Measurements from ENCODE around the gene PITPNM3. TPM values are rescaled to one million over a fixed set of nuclear protein-coding genes. Genes with fewer than 3 reads are reported as not detected.
A peak's percentile ranks its signal among the peaks of the same experiment; 100 is the strongest.

PITPNM3 gene
- total RNA-seq, 4 donors from 2014 or later, result 2.1 to 5.4 (median 4.0) TPM

GRCh38 chr17:6458460-6458950, 97.8 kb downstream of the PITPNM3 start:
- Histone ChIP-seq H3K27me3 (no peaks in the 10 kb centered on the region), H3K27ac (no peak overlapping the region)
- peak in 1 of 3 donors; percentile 25 for DNase-seq

DNA sequence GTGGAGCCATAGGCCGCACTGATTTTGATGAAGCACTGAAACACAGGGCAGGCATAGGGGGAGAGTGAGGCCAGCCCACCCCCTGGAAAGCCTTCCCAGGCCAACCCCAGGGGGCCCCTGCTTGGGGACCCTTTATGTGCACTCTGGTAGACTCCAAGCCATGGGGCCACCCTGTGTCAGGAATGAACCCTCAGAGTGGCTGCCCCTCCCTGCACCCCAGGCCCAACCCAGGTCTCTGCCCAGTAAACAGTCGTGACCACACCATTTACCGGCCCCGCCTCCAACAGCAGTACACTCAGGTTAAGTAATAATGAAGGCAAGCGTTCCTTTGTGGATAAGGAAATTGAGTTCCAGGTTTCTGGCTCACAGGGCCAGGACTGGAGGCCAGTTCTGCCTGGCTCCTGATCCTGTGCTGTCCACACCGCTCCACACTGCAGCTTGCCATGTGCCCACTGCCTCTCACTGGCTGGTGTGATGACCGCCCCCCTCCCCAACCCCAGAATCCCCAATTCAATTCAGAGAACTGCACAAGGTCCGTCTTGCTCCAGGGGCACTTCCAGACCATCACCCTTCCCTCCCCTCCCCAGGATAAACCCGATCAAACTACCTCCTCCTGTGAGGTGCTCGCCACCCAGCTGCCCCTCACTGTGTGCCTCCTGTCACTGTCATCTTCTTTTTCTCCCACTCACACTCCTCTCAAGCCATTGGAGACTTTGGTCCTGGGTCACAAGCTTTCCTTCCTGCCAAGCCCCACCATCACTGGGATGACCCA, 98.5 kb downstream of the PITPNM3 start:
- Histone ChIP-seq H3K4me1 (peaks cover 0 to 7% (median 0%) of the 10 kb centered on the region in 4 donors), H3K36me3 (peaks cover 0 to 4% (median 0%) of the 10 kb centered on the region in 3 donors), H3K27me3 (no peaks in the 10 kb centered on the region), H3K27ac (peak overlapping the region in 1 of 4 donors; percentile 5), H3K9me3 (no peaks in the 10 kb centered on the region), H3K4me3 (no peak overlapping the region)
- DNase-seq, result peak in 1 of 3 donors; percentile 61
- no peak for TF ChIP-seq CTCF (IDR thresholded peaks at IDR 0.05)
- TF ChIP-seq POLR2A (IDR thresholded peaks at IDR 0.05), result no peak

More at GRCh38 chr17:6458460-6458950, 97.8 kb downstream of the PITPNM3 start:
- H3K9me3 ChIP-seq, result no peaks in the 10 kb centered on the region
- TF ChIP-seq POLR2A (IDR thresholded peaks at IDR 0.05), result no peak
- no peak for TF ChIP-seq CTCF (IDR thresholded peaks at IDR 0.05)
- no peak overlapping the region for H3K4me3 ChIP-seq
- H3K4me1 ChIP-seq, result peaks cover 0 to 7% (median 0%) of the 10 kb centered on the region in 4 donors
- peaks cover 0 to 4% (median 0%) of the 10 kb centered on the region in 3 donors for H3K36me3 ChIP-seq

DNA sequence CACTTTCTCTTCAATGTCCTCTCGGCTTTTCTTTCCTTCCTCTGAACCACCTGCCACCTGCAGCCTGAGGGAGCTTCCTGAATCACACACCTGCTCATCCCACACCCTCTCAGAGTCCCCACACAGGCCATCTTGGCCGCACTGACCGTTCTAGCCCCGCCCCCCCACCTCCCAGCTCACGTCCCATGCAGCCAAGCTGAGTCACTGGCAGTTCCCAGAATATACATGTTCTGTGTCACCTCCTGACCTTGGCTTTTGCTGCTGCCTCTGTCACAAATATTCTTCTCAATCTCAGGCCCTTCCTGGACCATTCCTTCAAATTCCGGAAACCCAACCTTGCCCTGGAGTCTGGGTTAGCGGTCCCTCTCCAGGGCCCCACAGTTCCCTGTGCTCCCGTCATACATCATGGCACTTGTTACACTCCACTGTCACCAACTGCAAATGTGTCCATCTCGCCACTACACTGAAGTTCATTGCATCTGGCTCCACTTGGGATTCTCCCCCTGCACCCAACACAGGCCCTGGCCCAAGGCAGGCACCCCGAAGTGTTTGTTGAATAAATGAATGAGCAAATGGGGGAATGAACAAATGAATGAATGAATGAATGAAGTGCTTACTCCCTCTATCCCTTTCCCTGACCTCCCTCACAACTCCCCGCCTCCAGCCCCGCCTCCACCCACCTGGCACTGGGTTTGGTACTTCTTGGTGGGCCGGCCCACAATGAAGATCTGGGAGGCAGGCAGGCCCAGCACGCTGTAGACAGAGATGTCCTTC, 99.3 kb downstream of the PITPNM3 start:
- H3K27me3 ChIP-seq, result no peaks in the 10 kb centered on the region
- no peak overlapping the region for H3K4me3 ChIP-seq
- H3K9me3 ChIP-seq, result no peaks in the 10 kb centered on the region
- H3K27ac ChIP-seq, result peak overlapping the region in 1 of 4 donors; percentile 5
- peaks cover 0 to 4% (median 0%) of the 10 kb centered on the region in 3 donors for H3K36me3 ChIP-seq
- H3K4me1 ChIP-seq, result peaks cover 0 to 7% (median 0%) of the 10 kb centered on the region in 4 donors
- TF ChIP-seq CTCF (IDR thresholded peaks at IDR 0.05), result no peak
- TF ChIP-seq POLR2A (IDR thresholded peaks at IDR 0.05), result no peak
- peak in 1 of 3 donors; percentile 51 for DNase-seq

- no peak overlapping the region for H3K4me3 ChIP-seq
- no peak for TF ChIP-seq CTCF (IDR thresholded peaks at IDR 0.05)
- no peak for TF ChIP-seq POLR2A (IDR thresholded peaks at IDR 0.05)
- peaks cover 0 to 7% (median 0%) of the 10 kb centered on the region in 4 donors for H3K4me1 ChIP-seq
- H3K27ac ChIP-seq, result no peak overlapping the region
- DNase-seq, result peak in 1 of 3 donors; percentile 31
- H3K36me3 ChIP-seq, result peaks cover 0 to 4% (median 0%) of the 10 kb centered on the region in 3 donors
- no peaks in the 10 kb centered on the region for H3K27me3 ChIP-seq
- H3K9me3 ChIP-seq, result no peaks in the 10 kb centered on the region
These were observed 100.0 kb downstream of the PITPNM3 start for GRCh38 chr17:6456321-6456720.

- no peaks in the 10 kb centered on the region for H3K36me3 ChIP-seq
- H3K27me3 ChIP-seq, result no peaks in the 10 kb centered on the region
- H3K27ac ChIP-seq, result peak overlapping the region in 2 of 4 donors; percentile 49 to 57
- peak; percentile 45 to 72 (median 63) for DNase-seq
- TF ChIP-seq CTCF (IDR thresholded peaks at IDR 0.05), result no peak
- no peak for TF ChIP-seq POLR2A (IDR thresholded peaks at IDR 0.05)
- H3K4me1 ChIP-seq, result peaks cover 0 to 7% (median 0%) of the 10 kb centered on the region in 4 donors
- peak overlapping the region in 3 of 4 donors; percentile 21 to 30 (median 23) for H3K4me3 ChIP-seq
- H3K9me3 ChIP-seq, result no peaks in the 10 kb centered on the region
These were observed 101.0 kb downstream of the PITPNM3 start for GRCh38 chr17:6455321-6455705.
